ENCODE data around the gene C5orf34. TPM values are rescaled to one million over a fixed set of nuclear protein-coding genes. Genes with fewer than 3 reads are reported as not detected.
"Not testable (repeated sequence)": the region's sequence is repeated elsewhere in the genome, so short reads cannot be mapped to it uniquely, and the experiment has no call there.

C5orf34 gene
- total and polyA plus RNA-seq, 8 donors, result 1.00 to 7.2 (median 1.6) TPM; not detected in 2

DNA sequence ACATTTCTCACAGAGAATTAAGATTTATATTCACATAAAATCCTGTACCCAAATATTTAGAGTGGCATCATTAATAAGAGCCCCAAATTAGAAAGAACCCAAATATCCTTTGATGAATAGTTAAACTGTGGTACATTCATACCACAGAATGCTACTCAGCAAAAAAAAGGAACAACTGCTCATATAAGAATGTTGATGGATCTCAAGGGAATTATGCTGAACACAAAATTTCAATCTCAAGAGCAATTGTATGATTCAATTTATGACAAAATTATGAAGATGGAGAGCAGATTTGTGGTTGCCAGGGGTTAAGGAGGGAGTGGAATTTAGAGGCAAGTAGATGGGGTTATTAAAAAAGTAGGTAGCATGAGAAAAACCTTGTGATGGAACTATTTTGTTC is 46.4 kb upstream of the C5orf34 start:
- no peak for DNase-seq
- no peaks in the 10 kb centered on the region for H3K27me3 ChIP-seq
- TF ChIP-seq, protein P1, sequence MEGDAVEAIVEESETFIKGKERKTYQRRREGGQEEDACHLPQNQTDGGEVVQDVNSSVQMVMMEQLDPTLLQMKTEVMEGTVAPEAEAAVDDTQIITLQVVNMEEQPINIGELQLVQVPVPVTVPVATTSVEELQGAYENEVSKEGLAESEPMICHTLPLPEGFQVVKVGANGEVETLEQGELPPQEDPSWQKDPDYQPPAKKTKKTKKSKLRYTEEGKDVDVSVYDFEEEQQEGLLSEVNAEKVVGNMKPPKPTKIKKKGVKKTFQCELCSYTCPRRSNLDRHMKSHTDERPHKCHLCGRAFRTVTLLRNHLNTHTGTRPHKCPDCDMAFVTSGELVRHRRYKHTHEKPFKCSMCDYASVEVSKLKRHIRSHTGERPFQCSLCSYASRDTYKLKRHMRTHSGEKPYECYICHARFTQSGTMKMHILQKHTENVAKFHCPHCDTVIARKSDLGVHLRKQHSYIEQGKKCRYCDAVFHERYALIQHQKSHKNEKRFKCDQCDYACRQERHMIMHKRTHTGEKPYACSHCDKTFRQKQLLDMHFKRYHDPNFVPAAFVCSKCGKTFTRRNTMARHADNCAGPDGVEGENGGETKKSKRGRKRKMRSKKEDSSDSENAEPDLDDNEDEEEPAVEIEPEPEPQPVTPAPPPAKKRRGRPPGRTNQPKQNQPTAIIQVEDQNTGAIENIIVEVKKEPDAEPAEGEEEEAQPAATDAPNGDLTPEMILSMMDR (IDR thresholded peaks at IDR 0.05), result no peak
- TF ChIP-seq EP300 (IDR thresholded peaks at IDR 0.05), result no peak
- H3K9me3 ChIP-seq, result no peaks in the 10 kb centered on the region
- intact Hi-C loops (cut with DNase I; ENCODE audit: low total_unique reads), result no loop called here
- no peak overlapping the region for H3K4me3 ChIP-seq
- peaks cover 0 to 13% (median 4%) of the 10 kb centered on the region in 4 donors for H3K4me1 ChIP-seq
- H3K36me3 ChIP-seq, result no peaks in the 10 kb centered on the region
- no peak overlapping the region for H3K27ac ChIP-seq

DNA sequence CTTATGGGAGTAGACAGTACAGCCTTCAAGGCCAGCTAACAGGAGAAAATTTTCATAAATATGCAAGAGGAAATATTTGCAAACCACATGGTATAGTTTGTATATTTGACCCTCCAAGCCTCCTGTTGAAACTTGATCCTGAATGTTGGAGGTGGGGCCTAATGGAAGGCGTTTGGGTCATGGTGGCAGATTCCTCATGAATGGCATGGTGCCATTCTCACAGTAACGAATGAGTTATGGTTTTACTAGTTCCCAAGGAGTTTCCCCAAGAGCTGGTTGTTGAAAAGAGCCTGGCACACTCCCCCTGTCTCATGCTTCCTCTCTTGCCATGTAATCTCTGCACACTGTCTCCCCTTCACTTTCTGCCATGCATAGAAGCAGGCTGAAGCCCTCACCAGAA is 45.2 kb upstream of the C5orf34 start:
- 27 to 40% (median 35%) methylated on average over 2 of the region's 2 CpGs for WGBS, 5 donors
- no peaks in the 10 kb centered on the region for H3K27me3 ChIP-seq
- DNase-seq, result no peak
- no peak for TF ChIP-seq POLR2AphosphoS5 (IDR thresholded peaks at IDR 0.05)
- TF ChIP-seq, protein P1 (IDR thresholded peaks at IDR 0.05), result no peak
- TF ChIP-seq POLR2A (IDR thresholded peaks at IDR 0.05), result no peak
- no peak for TF ChIP-seq EP300 (IDR thresholded peaks at IDR 0.05)
- intact Hi-C loops (cut with DNase I; ENCODE audit: low total_unique reads), result no loop called here
- no peak overlapping the region for H3K27ac ChIP-seq
- no peaks in the 10 kb centered on the region for H3K9me3 ChIP-seq
- H3K4me3 ChIP-seq, result no peak overlapping the region
- peaks cover 0 to 22% (median 13%) of the 10 kb centered on the region in 4 donors for H3K4me1 ChIP-seq
- H3K36me3 ChIP-seq, result no peaks in the 10 kb centered on the region

DNA sequence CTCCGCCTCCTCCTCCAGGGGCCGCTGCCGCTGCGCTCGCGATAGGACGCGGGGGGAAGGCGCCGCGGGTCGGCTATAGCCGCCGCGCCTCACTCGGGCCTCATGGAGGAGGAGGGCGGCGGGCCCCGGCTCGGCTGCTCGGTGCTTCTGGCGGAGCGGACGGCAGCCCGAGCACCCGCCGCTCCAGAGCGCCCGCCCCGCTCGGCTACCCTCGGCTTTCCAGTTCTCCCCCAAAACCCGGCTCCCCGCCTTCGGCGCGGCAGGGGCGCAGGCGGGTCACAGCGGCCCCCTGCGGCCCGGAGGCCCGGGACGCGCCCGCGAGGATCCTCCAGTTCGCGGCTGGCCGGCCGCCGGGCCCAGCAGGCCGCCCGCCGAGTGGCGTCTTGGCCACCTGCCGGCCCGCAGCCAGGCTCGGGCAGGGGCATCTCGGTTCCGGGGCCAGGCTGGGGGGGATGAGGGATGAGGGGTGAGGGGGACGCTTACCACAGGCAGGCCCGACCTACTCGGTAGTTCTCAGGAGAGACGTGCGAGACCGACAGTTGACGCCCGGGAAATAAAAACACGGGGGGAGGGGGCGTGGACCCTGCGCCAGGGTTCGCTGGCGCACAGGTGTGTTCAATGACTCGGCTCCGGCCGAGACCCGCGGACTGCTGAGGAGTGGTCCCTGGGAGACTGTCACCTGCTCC is 42.1 kb upstream of the C5orf34 start, which contains the start of gene PAIP1:
Gene PAIP1, minus strand, starts transcription at position 221 of the 686 bp plus-strand sequence. CDS start 231 bp downstream, outside the sequence.
- 0 to 1% (median 1%) methylated on average over 33 to 78 of the region's 79 CpGs for WGBS, 5 donors
- H3K4me3 ChIP-seq, result peak within 1 kb of the TSS; percentile 79 to 92 (median 84)
- intact Hi-C loops (cut with DNase I; ENCODE audit: low total_unique reads), result no loop called here
- H3K27me3 ChIP-seq, result no peaks in the 10 kb centered on the region
- peaks cover 26 to 50% (median 36%) of the 10 kb centered on the region in 4 donors for H3K4me1 ChIP-seq
- H3K36me3 ChIP-seq, result peaks cover 0 to 20% (median 15%) of the 10 kb centered on the region in 4 donors
- peak; percentile 78 to 95 for DNase-seq
- TF ChIP-seq POLR2A (IDR thresholded peaks at IDR 0.05), result no peak
- TF ChIP-seq POLR2AphosphoS5 (IDR thresholded peaks at IDR 0.05), result peak in 2 of 3 donors; percentile 57 to 71
- TF ChIP-seq, protein P1 (IDR thresholded peaks at IDR 0.05), result peak in 4 of 7 experiments; percentile 25 to 79 (median 52)
- no peak for TF ChIP-seq EP300 (IDR thresholded peaks at IDR 0.05)
- peak within 1 kb of the TSS; percentile 93 to 99 (median 98) for H3K27ac ChIP-seq
- no peaks in the 10 kb centered on the region for H3K9me3 ChIP-seq

DNA sequence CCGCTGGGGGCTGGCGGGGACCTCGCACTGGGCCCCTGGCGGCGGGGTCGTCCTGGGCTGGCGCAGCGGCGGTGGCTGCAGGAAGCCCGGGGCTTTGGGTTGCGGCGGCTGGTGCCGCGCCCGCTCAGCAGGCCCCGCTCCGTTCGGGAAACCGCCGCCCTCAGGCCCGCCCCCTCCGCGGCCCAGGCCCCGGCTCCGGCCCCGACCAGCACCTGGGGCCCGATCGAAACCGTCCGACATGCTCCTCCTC is 41.6 kb upstream of the C5orf34 start:
- DNase-seq, result peak in 1 of 2 donors; percentile 85
- 0 to 1% (median 1%) methylated on average over 10 to 23 of the region's 30 CpGs; no CpG with 5 or more reads in 1 of the 5 donors for WGBS, 5 donors
- intact Hi-C loops (cut with DNase I; ENCODE audit: low total_unique reads), result not testable (repeated sequence)

More for the DNA sequence above, 41.6 kb upstream of the C5orf34 start:
- Histone ChIP-seq H3K4me1 (peaks cover 28 to 55% (median 38%) of the 10 kb centered on the region in 4 donors), H3K36me3 (peaks cover 0 to 25% (median 18%) of the 10 kb centered on the region in 4 donors), H3K27ac (peak overlapping the region; percentile 93 to 99 (median 98)), H3K4me3 (peak overlapping the region; percentile 79 to 92 (median 84))
- H3K27me3 ChIP-seq, H3K9me3 ChIP-seq: not testable (repeated sequence)

Measured in stomach (tissue), 9 donors.